Ramos (cell line): ENCODE results near the gene DCTD.

ENCODE experiments used
- in situ Hi-C: fragments of 300-500 bp; cut with MboI; formaldehyde crosslinking; loops from one replicate; pipeline ENCODE4 v1.14.3; 2022; ENCODE audit warnings: low sequenced_read_pairs; ENCODE audit not compliant: unreplicated experiment

Gene DCTD

DNA sequence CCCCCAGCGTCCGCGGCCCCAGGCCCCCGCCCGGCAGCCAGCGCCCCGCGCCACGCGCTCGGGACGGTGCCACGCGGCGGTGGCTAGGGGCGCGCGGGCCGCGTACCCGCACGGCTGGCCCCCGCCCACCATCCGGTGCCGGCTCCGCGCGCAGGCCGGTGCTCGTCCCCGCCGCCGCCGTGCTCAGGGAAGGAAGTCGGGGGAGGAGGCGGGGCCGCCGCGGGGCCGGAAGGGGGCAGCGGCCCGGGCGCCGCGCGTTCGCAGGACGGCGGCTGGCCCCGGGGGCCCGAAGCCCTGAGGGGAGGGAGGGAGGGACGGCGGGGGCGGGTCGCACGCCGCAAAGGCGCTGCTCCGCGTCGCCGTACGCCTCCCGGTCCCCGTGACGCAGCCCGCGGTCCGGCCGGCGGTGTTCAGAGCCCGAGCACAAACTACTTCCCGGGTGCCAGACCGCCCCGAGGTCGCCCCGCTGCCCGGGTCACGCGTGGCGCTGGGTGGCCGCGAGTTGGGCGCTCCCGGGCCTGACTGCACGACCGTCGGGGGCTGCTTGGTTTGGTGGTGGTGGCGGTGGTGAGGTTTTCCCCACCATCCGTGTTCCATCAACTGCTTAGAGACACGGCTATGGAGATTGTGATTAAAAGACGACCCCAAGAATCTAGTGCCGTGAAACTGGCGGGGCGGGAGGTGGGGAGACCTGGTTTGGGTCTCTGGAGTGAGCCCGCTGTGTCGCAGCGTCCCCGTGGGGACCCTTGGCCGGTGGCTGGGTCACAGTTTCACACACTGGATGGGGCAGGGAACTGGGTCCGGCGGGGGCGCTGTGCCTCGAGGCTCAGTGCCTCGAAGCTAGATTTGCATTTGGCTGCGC is at the start of gene DCTD:
DCTD (minus strand) TSS at position 205 of the 862 bp plus-strand sequence. CDS start 1,818 bp downstream, outside the sequence.
- in situ Hi-C loops = no loop called here

DNA sequence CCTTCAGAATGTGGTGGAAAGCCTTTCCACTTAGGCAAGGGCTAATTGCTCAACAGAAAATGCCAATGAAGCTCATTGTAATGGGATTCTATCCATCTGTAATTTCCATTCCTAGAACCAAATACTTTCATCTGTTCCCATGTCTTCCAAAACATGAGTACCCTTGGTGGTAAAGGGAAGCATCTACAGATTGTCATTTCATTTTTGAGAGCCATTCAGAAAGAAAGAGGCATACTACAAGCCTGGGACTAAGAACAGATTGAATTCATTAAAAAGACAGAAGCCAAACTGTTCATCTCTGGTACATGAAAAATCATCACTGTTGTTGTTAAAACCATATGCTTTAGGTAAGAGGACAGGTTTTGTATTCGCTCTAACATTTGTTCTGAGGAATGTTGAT is 43.6 kb upstream of the DCTD start:
- in situ Hi-C loops = no loop called here

DNA sequence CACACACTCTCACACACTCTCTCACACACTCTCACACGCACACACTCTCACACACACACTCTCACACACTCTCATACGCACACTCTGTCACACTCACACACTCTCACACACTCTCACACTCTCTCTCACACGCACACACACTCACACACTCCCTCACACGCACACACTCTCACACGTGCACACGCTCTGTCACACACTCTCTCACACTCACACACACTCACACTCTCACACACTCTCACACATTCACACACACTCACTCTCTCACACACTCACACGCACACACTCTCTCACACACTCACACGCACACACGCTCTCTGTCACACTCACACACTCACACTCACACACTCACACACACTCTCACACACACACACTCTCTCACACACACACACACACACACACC is 43.0 kb upstream of the DCTD start:
- in situ Hi-C loops = no loop called here

DNA sequence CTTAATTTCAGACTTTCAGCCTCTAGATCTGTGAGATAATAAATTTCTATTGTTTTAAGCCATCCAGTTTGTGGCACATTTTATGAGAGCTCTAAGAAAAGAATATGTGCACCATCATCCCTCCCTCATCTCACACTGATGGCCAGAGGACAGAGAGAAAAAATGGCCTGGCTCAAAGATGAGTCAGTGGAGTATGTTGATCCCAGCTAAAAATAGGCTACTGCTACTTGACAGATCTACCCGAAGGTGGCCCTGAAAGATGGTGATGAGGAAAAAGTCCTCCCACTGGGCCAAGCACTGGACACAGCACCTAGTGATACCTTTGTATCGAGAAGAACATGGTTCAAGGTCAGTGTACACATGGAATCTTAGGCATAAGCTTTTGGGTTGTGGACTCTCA is 38.2 kb upstream of the DCTD start:
- in situ Hi-C loops = no loop called here

DNA sequence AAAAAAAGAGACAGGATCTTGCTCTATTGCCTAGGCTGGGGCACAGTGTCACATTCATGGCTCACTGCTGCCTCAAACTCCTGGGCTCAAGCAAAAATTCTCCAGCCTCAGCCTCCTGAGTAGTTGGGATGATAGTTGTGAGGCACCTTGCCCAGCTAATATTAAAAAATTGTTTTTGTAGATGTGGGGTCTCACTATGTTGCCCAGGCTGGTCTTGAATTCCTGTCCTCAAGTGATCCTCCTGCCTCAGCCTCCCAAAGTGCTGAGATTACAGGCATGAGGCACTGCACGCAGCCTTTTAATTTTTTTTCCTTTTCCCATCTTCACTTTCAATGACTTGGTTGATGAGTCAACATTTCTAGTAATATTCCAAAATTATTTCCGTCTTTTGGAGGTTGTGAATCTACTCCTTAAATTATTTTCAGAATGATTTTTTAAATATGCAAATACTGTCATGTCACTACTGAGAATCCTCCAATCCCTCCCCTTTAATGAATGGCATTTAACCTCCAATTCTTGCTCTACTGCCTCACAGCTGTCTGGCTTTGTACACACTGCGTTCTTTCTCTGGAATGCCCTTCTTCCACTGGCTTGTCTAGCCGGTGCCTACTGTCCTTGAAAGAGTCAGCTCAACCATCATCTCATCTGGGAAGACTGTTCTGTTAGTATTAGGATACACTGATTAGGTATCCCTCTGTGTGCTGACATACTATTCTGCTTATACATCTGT is 27.5 kb upstream of the DCTD start:
- in situ Hi-C loops = no loop called here

DNA sequence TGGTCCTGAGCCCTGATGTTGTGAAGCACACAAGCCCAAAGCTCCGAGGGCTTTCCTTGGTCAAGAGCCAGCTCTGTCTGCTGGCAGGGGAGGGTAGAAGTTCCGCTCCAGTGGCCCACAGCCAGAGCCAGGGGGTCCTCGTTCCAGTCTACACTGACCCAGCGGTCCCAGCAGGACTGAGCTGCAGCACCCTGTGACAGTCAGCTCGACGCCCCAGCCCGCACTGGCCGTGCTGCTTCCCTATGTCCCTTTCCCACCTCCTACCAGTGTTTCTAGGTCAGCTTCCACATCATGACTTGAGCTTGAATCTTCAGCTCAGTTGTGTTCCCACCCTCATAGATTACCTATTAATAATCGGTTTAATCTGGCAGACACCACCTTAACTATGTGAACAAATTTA is 22.5 kb upstream of the DCTD start:
- in situ Hi-C loops = loop anchor here (10.0 kb wide), 1 partner anchor 315 kb away; no protein-coding TSS in a partner anchor

DNA sequence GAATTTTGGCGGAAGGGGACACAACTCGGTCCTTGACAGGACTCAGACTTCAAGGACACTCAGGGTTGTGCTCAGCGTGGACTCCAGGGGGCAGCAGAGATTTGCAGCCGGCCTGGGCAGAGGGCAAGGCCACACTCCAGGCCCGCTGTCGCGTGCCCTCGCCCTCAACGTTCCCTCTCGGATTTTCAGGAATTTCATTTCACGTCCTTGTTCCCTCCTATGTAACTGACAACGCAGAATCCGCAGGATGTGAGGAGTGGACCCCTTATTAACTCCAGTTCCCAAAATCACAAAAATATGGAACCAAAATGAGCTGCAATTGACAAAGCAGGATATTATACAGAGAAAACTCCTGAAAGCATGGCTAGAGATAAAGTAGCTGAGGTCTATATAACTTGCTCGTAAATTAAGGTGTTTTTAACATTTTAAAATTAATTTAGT is 21.0 kb upstream of the DCTD start:
- in situ Hi-C loops = loop anchor here (10.0 kb wide), 1 partner anchor 317 kb away; no protein-coding TSS in a partner anchor

DNA sequence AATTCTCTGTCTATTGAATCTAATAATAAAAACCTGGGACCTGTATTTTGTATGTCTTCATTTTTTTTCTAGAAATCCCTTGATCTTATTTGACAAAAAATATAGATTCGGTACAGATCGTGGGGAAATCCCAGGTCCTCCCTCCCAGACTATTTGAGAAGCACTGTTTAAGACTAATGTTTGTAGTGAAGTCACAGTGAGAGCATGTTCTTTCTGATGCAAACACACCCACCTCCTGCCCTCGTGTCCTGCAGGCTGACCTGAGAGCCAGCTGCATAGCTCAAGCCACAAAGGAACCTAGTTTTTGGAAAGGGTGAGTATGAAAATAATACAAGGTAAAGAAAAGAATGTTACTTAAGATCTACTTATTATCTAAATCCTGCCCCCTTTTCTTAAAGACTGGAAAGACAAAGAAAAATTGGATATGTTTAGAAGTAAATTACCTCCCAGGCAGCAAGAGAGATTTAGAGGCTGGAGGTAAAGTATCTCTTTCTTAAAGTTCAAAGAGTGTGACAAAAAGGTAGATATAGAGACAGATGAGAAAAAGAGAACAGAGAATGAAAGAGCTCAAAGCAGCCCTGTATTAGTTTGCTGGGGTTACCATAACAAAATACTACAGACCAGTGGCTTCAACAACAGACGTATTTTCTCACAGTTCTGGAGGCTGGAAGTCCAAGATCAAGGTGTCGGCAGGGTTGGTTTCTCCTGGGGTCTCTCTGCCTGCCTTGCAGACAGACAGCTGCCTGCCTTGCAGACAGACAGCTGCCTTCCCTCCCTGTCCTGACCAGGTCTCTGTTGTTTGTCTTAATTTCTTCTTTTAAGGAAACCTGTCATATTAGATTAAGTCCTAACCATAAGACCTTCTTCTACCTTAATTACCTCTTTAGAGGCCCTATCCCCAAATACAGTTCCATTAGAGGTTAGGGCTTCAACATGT is 20.4 kb upstream of the DCTD start:
- in situ Hi-C loops = loop anchor here (10.0 kb wide), 1 partner anchor 317 kb away; no protein-coding TSS in a partner anchor

DNA sequence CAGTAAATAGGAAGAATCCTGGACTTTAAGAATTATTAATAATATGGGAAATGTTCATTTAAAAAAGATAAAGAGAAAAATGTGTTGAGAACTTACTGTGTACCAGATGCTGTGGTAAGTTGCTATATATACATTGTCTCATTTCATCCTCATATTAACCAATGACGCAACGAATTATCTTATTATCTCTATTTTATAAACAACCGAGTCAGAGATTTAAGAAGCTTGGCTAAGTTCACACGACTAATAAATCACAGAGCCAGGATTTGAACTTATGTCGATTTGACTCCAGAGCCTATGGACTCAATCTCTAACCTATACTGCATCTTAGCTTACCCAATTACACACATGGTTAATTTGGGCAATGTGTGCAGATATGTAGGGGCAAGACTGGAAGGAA is 15.5 kb upstream of the DCTD start:
- in situ Hi-C loops = loop anchor here (10.0 kb wide), 1 partner anchor 322 kb away; no protein-coding TSS in a partner anchor

DNA sequence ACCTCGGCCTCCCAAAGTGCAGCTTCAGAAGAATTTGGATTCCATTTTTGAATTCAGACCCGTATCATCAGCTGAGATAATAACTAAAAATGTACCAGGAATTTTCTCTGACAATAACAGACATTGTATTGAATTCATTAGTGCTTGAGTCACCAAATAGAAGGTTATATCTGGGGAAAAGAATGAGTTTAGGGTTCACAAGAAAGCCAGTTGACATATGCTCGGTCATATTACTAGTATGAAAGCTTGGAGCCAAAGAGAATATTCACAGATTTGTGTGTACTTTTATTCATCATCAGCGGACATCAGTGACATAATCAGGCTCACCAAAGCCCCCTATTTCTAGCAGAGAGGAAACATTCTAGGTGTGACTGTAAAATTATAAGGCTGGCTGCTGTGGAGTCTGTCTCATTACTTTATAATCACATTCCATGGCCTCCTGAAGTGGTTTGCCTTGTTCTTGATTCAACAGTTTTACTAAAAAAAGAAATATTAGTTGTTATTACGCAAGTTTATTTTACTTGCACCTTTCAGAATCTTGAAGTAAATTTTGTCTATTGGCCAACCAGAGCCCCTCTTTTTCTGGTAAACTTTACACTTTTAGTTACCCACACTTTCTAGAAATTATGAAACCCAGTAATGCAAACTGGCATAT is 14.6 kb upstream of the DCTD start:
- in situ Hi-C loops = loop anchor here (10.0 kb wide), 1 partner anchor 323 kb away; no protein-coding TSS in a partner anchor

DNA sequence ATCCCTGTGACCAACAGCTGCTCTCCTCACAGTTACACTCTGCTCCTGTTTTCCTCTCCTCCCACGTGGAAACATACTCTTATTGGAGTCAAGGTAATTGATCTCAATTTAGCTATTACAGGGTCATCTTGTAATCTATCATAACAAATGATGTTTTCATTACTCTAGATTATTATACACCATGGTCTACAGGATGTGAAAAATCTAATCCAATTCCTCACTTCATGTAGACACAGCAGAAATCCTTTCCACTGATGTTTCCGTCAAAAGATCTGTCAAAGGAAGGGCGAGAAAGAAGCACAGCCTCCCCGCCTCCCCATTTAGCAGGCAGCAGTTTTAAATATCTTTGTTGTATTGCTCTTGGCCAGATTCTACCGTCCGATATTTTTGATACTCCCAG is 13.7 kb upstream of the DCTD start:
- in situ Hi-C loops = loop anchor here (10.0 kb wide), 1 partner anchor 324 kb away; no protein-coding TSS in a partner anchor

DNA sequence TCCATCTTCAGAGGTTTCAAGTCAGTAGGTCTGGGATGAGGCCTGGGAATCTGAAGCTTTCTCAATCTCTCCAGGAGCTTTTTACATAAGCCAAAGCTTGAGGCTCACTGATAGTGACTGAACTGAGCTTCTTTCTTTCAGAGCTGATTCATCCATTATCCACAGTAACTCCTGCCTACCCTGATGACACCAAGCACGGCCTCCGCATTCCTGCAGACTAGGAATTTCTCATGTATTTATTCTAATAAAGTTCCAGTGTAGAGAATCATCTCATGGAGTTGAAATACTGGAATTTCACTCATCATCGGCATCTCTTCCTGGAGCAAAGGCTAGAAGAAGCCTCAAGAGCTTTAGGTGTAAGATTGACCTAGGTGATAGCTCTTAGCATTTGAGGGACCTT is 12.1 kb upstream of the DCTD start:
- in situ Hi-C loops = loop anchor here (10.0 kb wide), 1 partner anchor 454 kb away; no protein-coding TSS in a partner anchor

DNA sequence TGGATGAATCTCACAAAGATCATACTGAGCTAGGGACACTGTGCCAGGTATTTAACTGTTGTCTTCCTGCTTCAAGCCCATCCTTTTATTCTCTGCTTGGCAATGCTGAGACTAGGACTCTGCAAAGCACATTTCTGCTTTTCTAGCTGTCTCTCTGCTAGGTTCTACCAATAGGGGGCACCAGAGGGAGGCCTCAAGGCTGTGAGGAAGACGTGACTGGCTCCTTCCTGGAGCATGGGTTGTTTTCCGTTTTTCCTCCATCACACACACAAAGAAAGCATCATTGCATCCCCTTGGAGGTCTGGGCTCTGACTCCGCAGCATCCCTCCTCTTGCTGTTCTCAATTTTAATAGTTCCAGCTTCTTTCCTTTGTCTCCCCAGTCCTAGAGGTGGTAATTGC is 10.9 kb upstream of the DCTD start:
- in situ Hi-C loops = loop anchor here (10.0 kb wide), 1 partner anchor 453 kb away; no protein-coding TSS in a partner anchor

DNA sequence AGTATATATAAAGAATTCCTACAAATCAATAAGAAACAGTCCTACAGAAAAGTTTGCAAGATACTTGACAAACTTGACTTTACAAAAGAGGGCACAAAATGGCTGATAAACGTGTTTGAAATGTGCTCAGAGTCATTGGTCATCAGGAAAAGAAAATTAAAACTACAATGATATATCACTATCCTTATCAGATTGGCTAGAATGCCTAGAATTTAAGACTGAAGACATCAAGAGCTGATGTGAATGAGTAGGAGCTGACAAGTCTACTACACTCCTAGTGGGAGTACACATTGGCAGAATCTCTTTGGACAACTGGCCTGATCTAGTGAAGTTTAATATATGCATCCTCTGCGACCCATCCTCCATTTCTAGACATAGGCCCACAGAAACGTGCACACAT is 10.3 kb upstream of the DCTD start:
- in situ Hi-C loops = loop anchor here (10.0 kb wide), 1 partner anchor 453 kb away; no protein-coding TSS in a partner anchor

DNA sequence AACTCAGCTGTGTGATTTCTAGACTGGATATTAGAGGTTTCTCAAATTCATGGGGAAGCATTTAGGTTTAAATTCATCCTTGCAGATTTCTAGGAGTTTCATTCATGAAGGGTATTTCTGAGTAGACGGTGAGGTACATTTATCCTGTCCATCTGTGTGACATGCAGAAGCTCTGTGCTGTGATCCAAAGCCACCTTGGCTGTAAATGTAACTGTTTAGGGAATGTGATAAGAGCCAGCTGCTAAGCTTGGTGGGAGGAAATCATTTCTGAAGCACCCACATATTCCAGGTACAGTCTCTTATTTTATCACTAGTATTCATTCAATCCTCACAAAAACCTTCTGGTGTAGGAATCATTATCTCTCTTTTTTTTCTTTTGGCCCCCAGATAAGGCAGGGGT is 8.7 kb upstream of the DCTD start:
- in situ Hi-C loops = loop anchor here (10.0 kb wide), 1 partner anchor 451 kb away; no protein-coding TSS in a partner anchor

DNA sequence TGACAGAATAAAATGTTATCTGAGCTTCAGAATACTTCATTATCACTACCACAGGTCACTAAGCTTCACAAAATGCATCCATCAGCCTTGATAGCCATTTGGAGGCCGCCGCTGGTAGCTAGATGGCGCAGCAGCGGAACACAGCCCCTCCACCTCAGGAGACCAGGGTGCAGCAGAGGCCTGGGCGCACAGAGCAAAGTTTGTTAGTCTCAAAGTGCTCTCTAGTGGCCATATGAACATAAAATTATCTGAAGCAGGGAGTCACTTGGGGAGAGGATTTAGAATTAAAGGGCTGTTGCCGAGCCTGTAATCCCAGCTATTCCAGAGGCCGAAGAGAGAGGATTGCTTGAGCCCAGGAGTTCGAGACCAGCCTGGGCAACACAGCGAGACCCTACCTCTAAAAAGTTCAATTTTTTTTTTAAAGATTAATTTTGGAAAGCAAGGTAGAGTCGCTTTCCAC is 8.1 kb upstream of the DCTD start:
- in situ Hi-C loops = loop anchor here (10.0 kb wide), 1 partner anchor 451 kb away; no protein-coding TSS in a partner anchor

DNA sequence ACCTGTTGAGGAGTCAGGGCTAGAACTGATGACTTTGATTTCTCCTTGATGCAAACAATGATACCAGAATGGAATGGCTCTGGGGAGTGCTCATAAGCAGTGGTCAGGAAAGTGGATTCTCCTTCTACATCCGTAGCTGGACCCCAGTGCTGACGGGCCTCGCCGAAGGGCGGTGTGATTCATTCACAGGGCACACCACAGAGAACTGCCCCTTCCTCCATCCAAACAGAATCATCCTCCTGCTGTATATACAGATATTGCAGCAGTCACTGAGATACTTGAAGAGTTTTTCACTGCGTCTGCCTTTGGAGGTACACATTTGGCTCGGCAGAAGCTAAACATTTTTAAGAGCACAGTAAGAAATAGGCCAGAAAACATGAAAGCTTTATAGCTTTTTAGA is 7.3 kb upstream of the DCTD start:
- in situ Hi-C loops = loop anchor here (10.0 kb wide), 1 partner anchor 450 kb away; no protein-coding TSS in a partner anchor

DNA sequence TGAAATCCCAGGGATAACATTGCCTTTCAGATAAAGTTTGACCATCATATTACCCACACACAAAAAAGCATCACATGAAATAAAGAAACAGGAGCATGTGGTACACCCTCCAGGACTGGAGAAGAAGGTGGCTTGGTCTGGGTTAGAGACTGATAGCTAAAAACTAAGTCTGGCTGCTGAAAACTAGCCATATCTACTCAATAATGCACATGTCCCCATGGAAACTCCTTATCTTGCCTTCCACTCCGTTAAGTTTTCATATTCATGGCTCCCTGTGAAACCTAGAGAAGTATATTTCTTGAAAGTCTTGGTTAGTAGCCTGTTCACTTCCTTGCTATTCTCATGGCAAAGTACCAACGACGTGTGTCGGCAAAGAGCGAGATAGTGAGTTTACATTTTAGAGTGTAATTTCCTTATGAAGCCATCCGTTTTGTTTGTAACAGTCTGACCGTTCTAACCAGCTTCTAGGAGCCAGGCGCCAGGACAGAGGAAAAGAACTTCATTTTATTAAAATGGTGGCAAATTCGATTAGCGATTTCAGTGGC is 6.7 kb upstream of the DCTD start:
- in situ Hi-C loops = loop anchor here (10.0 kb wide), 1 partner anchor 449 kb away; no protein-coding TSS in a partner anchor
